ENCODE results near the gene TMIGD3. TPM values are rescaled to one million over a fixed set of nuclear protein-coding genes. Genes with fewer than 3 reads are reported as not detected.

Gene TMIGD3
- total and polyA plus RNA-seq, 10 donors: 1.6 to 33.4 (median 10.6) TPM

DNA sequence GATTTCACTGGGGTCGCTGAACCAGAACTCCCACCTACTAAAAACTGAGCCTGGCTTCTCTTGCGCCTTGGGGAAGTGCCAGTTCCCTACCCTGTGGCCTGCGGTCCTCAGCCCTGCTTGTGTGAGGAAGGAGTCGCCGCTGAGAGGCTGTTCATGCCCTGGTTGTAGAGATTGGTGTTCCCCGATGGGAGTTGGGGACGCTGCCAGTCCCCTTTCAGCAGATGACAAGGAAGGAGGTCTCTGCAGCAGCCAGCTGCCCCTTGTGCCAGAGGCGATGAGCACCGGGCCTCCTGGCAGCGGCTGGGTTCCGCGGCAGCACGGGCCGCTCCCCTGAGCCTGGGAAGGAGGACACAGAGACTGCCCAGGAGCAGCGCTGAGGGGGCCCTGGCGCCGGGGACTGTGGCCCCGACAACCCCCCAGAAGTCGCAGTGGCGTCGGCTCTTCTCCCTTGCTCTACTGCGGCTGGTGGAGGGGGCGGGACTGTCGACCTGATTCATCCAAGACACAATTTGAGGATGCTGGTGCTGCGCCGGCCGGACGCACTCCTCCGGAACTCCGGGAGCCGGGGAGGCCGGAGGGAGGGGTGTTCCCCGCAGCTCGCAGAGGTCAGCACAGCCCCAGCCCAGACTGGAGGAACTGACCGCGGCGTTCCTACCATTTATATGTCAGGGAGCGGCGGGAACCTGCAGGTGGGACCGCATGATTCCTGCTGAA lies 12.0 kb upstream of the TMIGD3 start:
- H3K27me3 ChIP-seq (replicated peaks in 1 of 7): no peaks in the 10 kb centered on the region
- intact Hi-C loops (cut with DNase I; ENCODE audit: low total_unique reads): no loop called here
- TF ChIP-seq POLR2AphosphoS5 (IDR thresholded peaks at IDR 0.05): peak; percentile 62 to 77 (median 74)
- no peak for TF ChIP-seq POLR2A (IDR thresholded peaks at IDR 0.05)
- peak; percentile 90 for DNase-seq
- H3K4me3 ChIP-seq: peak overlapping the region; percentile 20 to 74 (median 40)
- H3K27ac ChIP-seq: peak overlapping the region; percentile 66 to 95 (median 83)
- H3K9me3 ChIP-seq: no peaks in the 10 kb centered on the region
- H3K4me1 ChIP-seq: peaks cover 14 to 76% (median 53%) of the 10 kb centered on the region in 6 donors
- 5 to 8% (median 8%) methylated on average over 3 to 40 of the region's 40 CpGs for WGBS, 5 donors
- H3K36me3 ChIP-seq: no peaks in the 10 kb centered on the region

- peaks cover 23 to 95% (median 72%) of the 10 kb centered on the region in 6 donors for H3K4me1 ChIP-seq
- H3K27ac ChIP-seq: peak overlapping the region in 6 of 8 donors; percentile 13 to 95 (median 86)
- TF ChIP-seq POLR2AphosphoS5 (IDR thresholded peaks at IDR 0.05) (peak in 2 of 3 donors; percentile 45 to 46), POLR2A (IDR thresholded peaks at IDR 0.05) (no peak)
- no peak for DNase-seq
- H3K4me3 ChIP-seq: no peak overlapping the region
- WGBS, 5 donors: 42 to 65% (median 46%) methylated on average over 8 of the region's 8 CpGs
- no peaks in the 10 kb centered on the region for H3K36me3 ChIP-seq
- no peaks in the 10 kb centered on the region for H3K9me3 ChIP-seq
- no peaks in the 10 kb centered on the region for H3K27me3 ChIP-seq (replicated peaks in 1 of 7)
- intact Hi-C loops (cut with DNase I; ENCODE audit: low total_unique reads): no loop called here
These were observed 10.1 kb upstream of the TMIGD3 start for GRCh38 chr1:111513410-111514020.

DNA sequence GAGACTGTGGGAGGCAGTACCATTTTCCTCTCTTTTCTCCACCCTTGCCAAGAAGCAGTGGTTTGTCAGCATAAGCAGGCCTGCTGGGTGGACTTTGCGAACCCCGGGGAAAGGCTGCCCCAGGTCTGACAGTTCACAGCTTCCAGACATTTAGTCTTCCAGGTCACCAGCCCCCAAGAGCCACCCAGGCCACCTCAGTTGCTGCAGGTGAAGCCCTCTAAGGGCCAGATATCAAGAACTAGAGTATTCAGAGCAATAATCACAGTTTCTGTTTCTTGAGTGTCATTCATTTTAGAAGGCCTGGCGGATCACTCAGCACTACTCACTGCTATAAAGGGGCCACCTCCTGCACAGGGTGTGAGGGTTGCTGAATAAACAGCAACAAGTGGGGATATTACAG lies 9.5 kb upstream of the TMIGD3 start:
- WGBS, 5 donors: 91 to 100% (median 97%) methylated on average over 3 of the region's 3 CpGs
- no peak for DNase-seq
- H3K27me3 ChIP-seq (replicated peaks in 1 of 7): no peaks in the 10 kb centered on the region
- peaks cover 25 to 100% (median 76%) of the 10 kb centered on the region in 6 donors for H3K4me1 ChIP-seq
- H3K27ac ChIP-seq: peak overlapping the region in 5 of 8 donors; percentile 13 to 95 (median 88)
- intact Hi-C loops (cut with DNase I; ENCODE audit: low total_unique reads): no loop called here
- H3K9me3 ChIP-seq: no peaks in the 10 kb centered on the region
- H3K4me3 ChIP-seq: no peak overlapping the region
- no peaks in the 10 kb centered on the region for H3K36me3 ChIP-seq
- TF ChIP-seq CTCF (IDR thresholded peaks at IDR 0.05 in 8 of 11, conservative IDR thresholded peaks at IDR 0.05 in 3 of 11) (no peak), POLR2A (IDR thresholded peaks at IDR 0.05) (no peak), POLR2AphosphoS5 (IDR thresholded peaks at IDR 0.05) (no peak)

DNA sequence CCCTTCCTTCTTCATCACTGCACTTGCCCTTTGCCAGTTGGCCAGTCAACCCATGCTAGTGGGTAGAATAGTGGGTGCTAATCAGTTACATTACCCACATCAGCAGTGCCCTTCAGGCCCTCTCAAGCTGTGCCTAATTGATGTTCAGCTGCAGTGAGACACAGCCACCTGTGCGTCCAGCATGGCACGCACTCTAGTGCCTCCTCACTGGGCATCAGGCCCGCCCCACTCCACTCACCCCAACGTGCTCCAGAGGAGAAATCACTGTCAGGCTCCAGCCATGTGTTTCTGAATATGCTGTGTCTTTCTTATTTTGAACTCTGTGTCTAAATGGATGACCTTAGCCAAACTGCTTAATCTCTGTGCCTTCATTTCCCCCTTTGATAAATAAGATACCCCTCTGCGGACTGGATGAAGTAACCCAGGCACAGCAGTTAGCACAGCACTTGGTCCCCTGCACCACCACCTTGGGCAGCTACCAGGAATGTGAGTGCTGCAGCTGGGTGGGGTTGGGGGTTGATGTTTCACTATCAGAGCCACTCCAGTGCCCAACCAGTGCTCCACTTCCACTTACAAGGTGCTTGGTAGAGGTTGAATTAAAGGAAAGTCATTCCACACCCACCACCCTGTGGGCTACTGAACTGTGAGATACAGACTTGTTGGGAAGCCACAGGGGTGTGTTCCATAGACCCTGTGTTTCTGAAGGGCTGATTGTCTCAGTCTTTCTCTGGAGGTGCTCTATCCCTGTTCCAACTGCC lies 8.9 kb upstream of the TMIGD3 start:
- H3K4me1 ChIP-seq: peaks cover 30 to 100% (median 78%) of the 10 kb centered on the region in 6 donors
- no peak overlapping the region for H3K4me3 ChIP-seq
- intact Hi-C loops (cut with DNase I; ENCODE audit: low total_unique reads): no loop called here
- TF ChIP-seq CTCF (IDR thresholded peaks at IDR 0.05 in 8 of 11, conservative IDR thresholded peaks at IDR 0.05 in 3 of 11): no peak
- no peak for TF ChIP-seq POLR2A (IDR thresholded peaks at IDR 0.05)
- no peak for TF ChIP-seq POLR2AphosphoS5 (IDR thresholded peaks at IDR 0.05)
- H3K36me3 ChIP-seq: no peaks in the 10 kb centered on the region
- WGBS, 5 donors: 85 to 94% (median 92%) methylated on average over 5 of the region's 5 CpGs
- H3K27me3 ChIP-seq (replicated peaks in 1 of 7): no peaks in the 10 kb centered on the region
- H3K27ac ChIP-seq: peak overlapping the region in 4 of 8 donors; percentile 83 to 95 (median 88)
- no peaks in the 10 kb centered on the region for H3K9me3 ChIP-seq
- no peak for DNase-seq
